ENCODE results near the gene NADK. TPM values are rescaled to one million over a fixed set of nuclear protein-coding genes. Genes with fewer than 3 reads are reported as not detected.
A peak's percentile ranks its signal among the peaks of the same experiment; 100 is the strongest.

The NADK gene
- polyA plus RNA-seq, 2 donors: 32.1 to 39.7 TPM

DNA sequence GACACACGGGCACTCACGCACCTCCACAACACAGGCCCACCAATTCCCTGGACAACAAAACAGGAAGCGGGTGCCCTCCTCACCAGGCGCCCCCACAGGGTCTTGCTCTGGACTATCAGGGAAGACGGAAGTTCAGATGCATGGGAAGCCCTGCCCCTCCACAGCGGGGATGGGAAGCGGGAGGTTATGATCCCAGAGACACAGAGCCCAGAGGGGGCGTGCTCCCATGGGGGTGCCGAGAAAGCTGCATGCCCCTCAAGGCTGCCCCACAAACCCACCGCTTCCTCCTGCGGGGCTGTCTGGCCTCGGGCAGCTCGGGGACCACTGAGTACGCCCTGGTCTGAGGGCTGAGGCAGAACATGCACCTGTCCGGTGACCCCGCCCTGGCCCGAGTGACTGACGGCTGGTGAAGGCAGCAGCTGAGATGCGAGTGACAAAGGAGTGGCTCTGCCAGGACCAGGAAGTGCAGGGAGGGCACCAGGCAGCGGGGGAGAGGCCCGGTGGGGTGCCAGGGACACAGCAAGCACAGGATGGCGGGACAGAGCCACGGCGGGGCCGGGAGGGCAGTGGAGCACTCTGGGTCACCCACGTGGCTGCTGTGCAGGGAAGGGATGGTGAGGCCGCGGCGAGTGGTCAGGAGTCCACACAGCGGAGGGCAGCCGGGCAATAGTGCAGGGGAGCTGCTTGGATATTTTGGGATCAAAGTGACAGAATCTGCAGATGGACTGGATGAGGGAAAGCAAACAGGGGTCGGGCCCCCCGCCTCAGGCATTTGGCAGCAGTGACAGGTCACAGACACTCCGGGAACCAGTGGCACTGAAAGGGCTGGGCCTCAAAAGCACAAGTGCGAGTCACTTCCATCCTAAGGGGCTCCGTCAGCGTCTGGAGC, 18.6 kb downstream of the NADK start:
- no peak overlapping the region for H3K4me3 ChIP-seq (ENCODE audit: low read depth in 1 of 2, low read length in 2 of 2)
- H3K36me3 ChIP-seq (ENCODE audit: control insufficient read depth in 2 of 2, insufficient read depth in 2 of 2, low read length in 1 of 2): peaks cover 2 to 61% of the 10 kb centered on the region in 2 donors
- H3K27ac ChIP-seq (ENCODE audit: low read depth in 2 of 2, low read length in 1 of 2): no peak overlapping the region
- no peaks in the 10 kb centered on the region for H3K27me3 ChIP-seq (ENCODE audit: control insufficient read depth in 1 of 2, insufficient read depth in 2 of 2, low read length in 2 of 2)
- peaks cover 0 to 22% of the 10 kb centered on the region in 2 donors for H3K4me1 ChIP-seq (ENCODE audit: control insufficient read depth in 2 of 2, insufficient read depth in 2 of 2, low read length in 1 of 2)
- H3K9me3 ChIP-seq (ENCODE audit: control insufficient read depth in 2 of 2, insufficient read depth in 1 of 2, low read depth in 1 of 2, low read length in 1 of 2): no peaks in the 10 kb centered on the region
- 85 to 89% methylated on average over 37 of the region's 37 CpGs for WGBS, 2 donors

DNA sequence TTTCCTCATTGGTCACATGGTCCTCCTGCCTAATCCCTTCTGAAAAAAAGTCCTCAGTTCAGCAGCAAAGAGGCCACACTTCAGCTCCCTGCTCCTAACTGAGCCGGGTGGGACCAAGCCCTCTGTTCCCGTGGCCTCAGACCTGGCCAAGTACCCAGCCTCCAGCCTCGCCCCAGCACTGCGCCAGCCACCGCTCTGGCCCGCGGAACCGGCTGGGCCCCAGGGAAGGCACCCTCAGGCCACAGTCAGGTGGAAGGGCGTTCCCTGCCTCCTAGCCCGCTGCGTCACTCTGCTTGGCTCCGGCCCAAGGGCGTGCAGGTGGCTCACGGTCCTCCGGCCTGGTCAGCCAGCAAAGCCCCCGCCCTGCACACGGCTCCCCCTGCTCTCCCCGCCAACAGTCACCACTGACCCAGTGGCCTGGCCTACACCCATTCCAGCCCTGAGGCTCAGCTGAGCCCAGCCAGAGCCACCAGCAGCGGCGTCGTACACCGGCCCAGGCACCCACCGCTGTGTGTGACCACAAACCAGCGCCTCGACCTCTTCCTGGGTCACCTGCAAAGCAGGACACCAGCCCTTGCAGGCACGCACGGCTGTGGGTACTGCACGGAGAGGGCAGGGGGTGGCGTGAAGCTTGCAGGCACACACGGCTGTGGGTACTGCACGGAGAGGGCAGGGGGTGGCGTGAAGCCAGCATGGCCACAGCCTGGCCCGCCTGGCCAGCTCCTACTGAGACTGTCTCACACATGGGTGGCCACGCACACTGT, 19.4 kb downstream of the NADK start:
- Histone ChIP-seq H3K27ac (ENCODE audit: low read depth in 2 of 2, low read length in 1 of 2) (peak overlapping the region; percentile 16 to 32), H3K4me3 (ENCODE audit: low read depth in 1 of 2, low read length in 2 of 2) (no peak overlapping the region), H3K27me3 (ENCODE audit: control insufficient read depth in 1 of 2, insufficient read depth in 2 of 2, low read length in 2 of 2) (no peaks in the 10 kb centered on the region), H3K9me3 (ENCODE audit: control insufficient read depth in 2 of 2, insufficient read depth in 1 of 2, low read depth in 1 of 2, low read length in 1 of 2) (no peaks in the 10 kb centered on the region), H3K36me3 (ENCODE audit: control insufficient read depth in 2 of 2, insufficient read depth in 2 of 2, low read length in 1 of 2) (peaks cover 5 to 62% of the 10 kb centered on the region in 2 donors), H3K4me1 (ENCODE audit: control insufficient read depth in 2 of 2, insufficient read depth in 2 of 2, low read length in 1 of 2) (peaks cover 0 to 22% of the 10 kb centered on the region in 2 donors)
- WGBS, 2 donors: 43 to 55% methylated on average over 34 of the region's 34 CpGs

DNA sequence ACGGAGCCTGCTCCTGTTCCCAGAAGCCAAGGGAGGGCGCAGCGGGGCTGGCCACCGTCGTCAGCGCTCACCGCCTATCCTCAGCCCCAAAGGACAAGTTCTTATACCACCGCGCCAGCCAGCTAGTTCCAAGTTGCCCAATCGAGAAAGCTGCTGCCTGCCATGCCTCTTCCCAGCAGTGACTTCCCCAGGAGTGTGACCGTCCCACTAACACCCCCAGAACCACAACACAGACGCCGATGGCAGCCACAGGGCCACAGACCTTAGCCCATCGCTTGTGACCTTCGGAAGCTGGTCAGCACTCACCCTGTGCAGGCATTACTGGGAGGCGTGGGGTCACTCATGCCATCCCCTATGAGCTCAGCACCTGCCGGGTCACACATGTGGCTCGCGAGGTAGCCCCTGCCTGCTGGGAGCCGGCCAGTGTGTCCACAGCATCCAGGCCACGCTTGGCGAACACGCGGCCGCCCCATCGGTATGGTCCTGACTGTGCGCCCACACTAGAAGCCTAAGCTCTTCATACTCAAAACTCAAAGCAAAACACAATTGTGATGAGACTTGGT, 20.1 kb downstream of the NADK start:
- Histone ChIP-seq H3K27me3 (ENCODE audit: control insufficient read depth in 1 of 2, insufficient read depth in 2 of 2, low read length in 2 of 2) (no peaks in the 10 kb centered on the region), H3K4me1 (ENCODE audit: control insufficient read depth in 2 of 2, insufficient read depth in 2 of 2, low read length in 1 of 2) (peaks cover 0 to 22% of the 10 kb centered on the region in 2 donors), H3K27ac (ENCODE audit: low read depth in 2 of 2, low read length in 1 of 2) (peak overlapping the region in 1 of 2 donors; percentile 24), H3K4me3 (ENCODE audit: low read depth in 1 of 2, low read length in 2 of 2) (no peak overlapping the region), H3K9me3 (ENCODE audit: control insufficient read depth in 2 of 2, insufficient read depth in 1 of 2, low read depth in 1 of 2, low read length in 1 of 2) (no peaks in the 10 kb centered on the region), H3K36me3 (ENCODE audit: control insufficient read depth in 2 of 2, insufficient read depth in 2 of 2, low read length in 1 of 2) (peaks cover 10 to 68% of the 10 kb centered on the region in 2 donors)
- 90% methylated on average over 27 of the region's 27 CpGs for WGBS, 2 donors

DNA sequence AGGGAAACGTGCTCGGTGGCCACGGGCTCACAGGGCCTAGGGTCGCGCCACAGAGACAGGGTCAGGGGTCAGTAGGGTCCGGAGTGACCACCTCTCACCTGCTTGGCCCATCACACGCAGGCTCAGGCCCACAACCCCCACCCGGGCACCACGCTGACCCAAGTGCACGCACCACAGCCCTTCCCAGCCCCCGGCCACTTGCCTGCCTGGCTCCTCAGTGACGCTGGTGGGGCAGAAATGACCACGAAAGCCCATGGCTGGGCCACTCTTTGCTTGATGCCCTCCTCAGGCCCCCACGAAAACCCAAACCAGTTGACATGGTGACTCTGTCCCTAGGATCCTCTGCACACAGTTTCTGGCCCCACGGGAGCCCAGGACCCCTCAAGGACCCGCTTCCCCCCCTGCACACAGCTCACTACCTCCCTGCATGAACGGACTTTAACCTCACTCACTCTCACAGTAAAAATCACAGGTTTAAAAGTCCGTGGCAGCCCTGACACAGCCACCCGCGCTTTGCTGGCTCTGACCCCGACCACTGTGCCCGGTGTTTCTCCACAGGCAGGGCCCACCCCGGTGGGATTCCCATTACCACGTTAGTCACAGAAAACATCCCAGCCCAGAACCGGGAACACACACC, 20.7 kb downstream of the NADK start:
- H3K9me3 ChIP-seq (ENCODE audit: control insufficient read depth in 2 of 2, insufficient read depth in 1 of 2, low read depth in 1 of 2, low read length in 1 of 2): no peaks in the 10 kb centered on the region
- no peak overlapping the region for H3K27ac ChIP-seq (ENCODE audit: low read depth in 2 of 2, low read length in 1 of 2)
- peaks cover 10 to 69% of the 10 kb centered on the region in 2 donors for H3K36me3 ChIP-seq (ENCODE audit: control insufficient read depth in 2 of 2, insufficient read depth in 2 of 2, low read length in 1 of 2)
- H3K4me1 ChIP-seq (ENCODE audit: control insufficient read depth in 2 of 2, insufficient read depth in 2 of 2, low read length in 1 of 2): peaks cover 0 to 18% of the 10 kb centered on the region in 2 donors
- H3K27me3 ChIP-seq (ENCODE audit: control insufficient read depth in 1 of 2, insufficient read depth in 2 of 2, low read length in 2 of 2): no peaks in the 10 kb centered on the region
- no peak overlapping the region for H3K4me3 ChIP-seq (ENCODE audit: low read depth in 1 of 2, low read length in 2 of 2)
- WGBS, 2 donors: 90 to 92% methylated on average over 25 of the region's 25 CpGs

DNA sequence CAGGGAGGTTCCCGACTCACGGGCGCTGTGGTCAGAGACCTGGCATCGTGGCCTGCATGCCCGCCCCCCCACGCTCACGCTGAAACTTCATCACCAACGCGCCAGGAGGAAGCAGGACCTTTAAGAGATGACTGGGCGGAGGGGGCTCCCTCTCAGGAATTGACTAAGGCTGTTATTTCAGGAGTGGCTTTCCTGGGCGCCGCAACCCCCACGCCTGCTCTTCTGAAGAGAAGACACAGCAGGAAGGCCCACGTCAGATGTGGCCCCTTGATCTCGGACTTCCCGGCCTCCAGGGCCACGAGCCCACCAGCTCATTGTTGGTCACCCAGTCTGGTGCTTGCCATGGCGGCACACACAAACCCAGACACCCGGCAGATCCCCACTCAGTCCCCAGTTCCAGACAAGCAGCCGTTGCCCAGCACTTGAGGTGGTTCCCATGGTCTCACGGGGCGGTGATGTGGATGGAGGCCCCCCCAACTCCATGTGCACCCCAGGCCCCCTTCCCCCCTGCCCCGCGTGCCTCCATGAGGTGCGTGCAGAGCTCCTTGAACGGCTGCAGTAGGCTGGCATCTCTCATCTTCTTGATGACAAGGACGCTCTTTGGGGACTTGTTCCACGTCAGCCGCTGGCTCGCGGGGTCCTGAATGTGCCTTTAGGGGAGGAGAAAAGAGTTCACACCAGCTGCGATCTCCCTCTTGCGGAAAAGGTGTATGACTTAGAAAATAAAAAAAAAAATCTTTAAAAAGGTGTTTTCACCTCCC, 21.4 kb downstream of the NADK start:
- H3K36me3 ChIP-seq (ENCODE audit: control insufficient read depth in 2 of 2, insufficient read depth in 2 of 2, low read length in 1 of 2): peaks cover 10 to 68% of the 10 kb centered on the region in 2 donors
- H3K27ac ChIP-seq (ENCODE audit: low read depth in 2 of 2, low read length in 1 of 2): no peak overlapping the region
- WGBS, 2 donors: 90 to 92% methylated on average over 33 of the region's 33 CpGs
- H3K9me3 ChIP-seq (ENCODE audit: control insufficient read depth in 2 of 2, insufficient read depth in 1 of 2, low read depth in 1 of 2, low read length in 1 of 2): no peaks in the 10 kb centered on the region
- no peak overlapping the region for H3K4me3 ChIP-seq (ENCODE audit: low read depth in 1 of 2, low read length in 2 of 2)
- H3K4me1 ChIP-seq (ENCODE audit: control insufficient read depth in 2 of 2, insufficient read depth in 2 of 2, low read length in 1 of 2): peaks cover 0 to 18% of the 10 kb centered on the region in 2 donors
- H3K27me3 ChIP-seq (ENCODE audit: control insufficient read depth in 1 of 2, insufficient read depth in 2 of 2, low read length in 2 of 2): no peaks in the 10 kb centered on the region

DNA sequence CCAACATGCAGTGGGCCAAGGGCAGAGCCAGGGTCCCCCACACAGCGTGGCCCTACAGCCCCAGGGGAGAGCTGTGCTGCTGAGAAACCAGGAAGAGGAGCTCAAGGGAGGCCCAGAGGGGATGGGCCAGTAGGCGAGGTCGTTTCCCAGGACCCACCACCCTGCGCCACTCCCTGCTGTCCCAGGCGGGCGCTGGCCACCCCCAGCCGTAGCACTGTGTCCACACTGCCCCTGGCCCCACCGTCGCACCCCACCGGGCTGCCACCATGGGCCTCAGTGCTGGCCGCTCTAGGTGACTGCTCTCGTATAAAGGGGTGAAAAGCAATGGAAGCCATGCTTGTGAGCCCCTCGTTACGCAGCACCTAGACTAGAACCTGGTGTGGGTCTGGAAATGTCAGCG, 22.4 kb downstream of the NADK start:
- WGBS, 2 donors: 88 to 89% methylated on average over 15 of the region's 15 CpGs
- Histone ChIP-seq H3K27me3 (ENCODE audit: control insufficient read depth in 1 of 2, insufficient read depth in 2 of 2, low read length in 2 of 2) (no peaks in the 10 kb centered on the region), H3K36me3 (ENCODE audit: control insufficient read depth in 2 of 2, insufficient read depth in 2 of 2, low read length in 1 of 2) (peaks cover 10 to 63% of the 10 kb centered on the region in 2 donors)

DNA sequence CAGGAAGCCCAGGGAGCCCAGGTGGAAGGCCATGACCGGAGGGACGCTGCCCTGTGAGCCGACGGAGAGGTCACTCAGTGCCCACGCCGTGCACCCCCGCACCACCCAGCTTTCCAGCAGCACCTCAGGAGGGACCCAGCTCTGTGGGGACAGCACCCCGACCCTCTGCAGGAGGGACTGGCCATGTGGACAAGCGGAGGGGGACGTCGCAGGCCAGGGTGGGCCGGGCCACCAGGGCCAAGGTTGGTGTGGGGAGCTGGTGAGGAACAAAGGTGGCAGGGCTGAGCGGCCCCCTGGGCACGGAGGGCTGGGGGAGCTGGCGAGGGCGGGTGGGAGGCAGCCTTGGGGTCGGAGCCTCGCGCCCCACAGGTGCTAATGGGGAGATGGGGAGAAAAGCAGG, 22.8 kb downstream of the NADK start:
- no peaks in the 10 kb centered on the region for H3K27me3 ChIP-seq (ENCODE audit: control insufficient read depth in 1 of 2, insufficient read depth in 2 of 2, low read length in 2 of 2)
- peaks cover 0 to 18% of the 10 kb centered on the region in 2 donors for H3K4me1 ChIP-seq (ENCODE audit: control insufficient read depth in 2 of 2, insufficient read depth in 2 of 2, low read length in 1 of 2)
- H3K36me3 ChIP-seq (ENCODE audit: control insufficient read depth in 2 of 2, insufficient read depth in 2 of 2, low read length in 1 of 2): peaks cover 10 to 58% of the 10 kb centered on the region in 2 donors
- H3K27ac ChIP-seq (ENCODE audit: low read depth in 2 of 2, low read length in 1 of 2): no peak overlapping the region
- 89 to 90% methylated on average over 19 of the region's 19 CpGs for WGBS, 2 donors
- no peak overlapping the region for H3K4me3 ChIP-seq (ENCODE audit: low read depth in 1 of 2, low read length in 2 of 2)
- H3K9me3 ChIP-seq (ENCODE audit: control insufficient read depth in 2 of 2, insufficient read depth in 1 of 2, low read depth in 1 of 2, low read length in 1 of 2): no peaks in the 10 kb centered on the region

More for the DNA sequence above, 22.4 kb downstream of the NADK start:
- H3K9me3 ChIP-seq (ENCODE audit: control insufficient read depth in 2 of 2, insufficient read depth in 1 of 2, low read depth in 1 of 2, low read length in 1 of 2): no peaks in the 10 kb centered on the region
- H3K4me3 ChIP-seq (ENCODE audit: low read depth in 1 of 2, low read length in 2 of 2): no peak overlapping the region
- H3K4me1 ChIP-seq (ENCODE audit: control insufficient read depth in 2 of 2, insufficient read depth in 2 of 2, low read length in 1 of 2): peaks cover 0 to 18% of the 10 kb centered on the region in 2 donors
- no peak overlapping the region for H3K27ac ChIP-seq (ENCODE audit: low read depth in 2 of 2, low read length in 1 of 2)

DNA sequence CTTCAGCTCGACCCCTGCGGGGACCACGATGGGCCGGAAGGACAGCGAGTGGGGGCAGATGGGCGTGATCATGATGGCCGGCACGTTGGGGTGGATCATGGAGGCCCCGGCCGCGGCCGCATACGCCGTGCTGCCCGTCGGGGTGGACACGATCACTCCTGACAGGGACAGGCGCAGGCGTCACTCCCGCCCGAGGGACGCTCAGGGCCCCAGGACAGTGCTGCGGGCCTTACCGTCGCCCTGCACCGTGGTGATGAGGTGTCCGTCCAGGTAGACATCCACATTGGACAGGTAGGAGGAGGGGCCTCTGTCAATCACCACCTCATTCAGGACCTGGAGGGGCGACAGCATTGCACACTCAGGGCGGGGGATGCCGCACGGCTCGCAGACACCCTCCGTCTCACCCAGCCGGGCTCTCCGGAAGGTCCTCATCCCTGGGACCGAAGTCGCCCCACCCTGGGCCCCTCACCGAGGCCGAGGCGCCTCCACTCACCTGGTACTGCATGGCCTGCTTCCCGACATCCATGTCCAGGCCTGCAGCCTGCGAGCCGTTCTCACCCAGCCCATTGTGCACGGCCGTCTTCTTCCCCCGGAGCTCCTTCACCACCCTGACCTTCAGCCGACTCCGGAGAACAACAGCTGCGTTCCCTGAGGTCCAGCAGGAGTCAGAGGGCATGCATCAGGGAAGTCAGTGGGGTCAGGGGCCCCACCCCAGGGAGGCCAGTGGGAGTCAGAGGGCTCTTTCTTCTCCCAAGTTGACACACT, 24.0 kb downstream of the NADK start:
- peaks cover 10 to 47% of the 10 kb centered on the region in 2 donors for H3K36me3 ChIP-seq (ENCODE audit: control insufficient read depth in 2 of 2, insufficient read depth in 2 of 2, low read length in 1 of 2)
- H3K9me3 ChIP-seq (ENCODE audit: control insufficient read depth in 2 of 2, insufficient read depth in 1 of 2, low read depth in 1 of 2, low read length in 1 of 2): no peaks in the 10 kb centered on the region
- no peaks in the 10 kb centered on the region for H3K27me3 ChIP-seq (ENCODE audit: control insufficient read depth in 1 of 2, insufficient read depth in 2 of 2, low read length in 2 of 2)
- H3K27ac ChIP-seq (ENCODE audit: low read depth in 2 of 2, low read length in 1 of 2): no peak overlapping the region
- H3K4me3 ChIP-seq (ENCODE audit: low read depth in 1 of 2, low read length in 2 of 2): no peak overlapping the region
- 89 to 92% methylated on average over 42 to 49 of the region's 49 CpGs for WGBS, 2 donors
- H3K4me1 ChIP-seq (ENCODE audit: control insufficient read depth in 2 of 2, insufficient read depth in 2 of 2, low read length in 1 of 2): peaks cover 0 to 12% of the 10 kb centered on the region in 2 donors

Data from esophagus (tissue), 2 donors.